NCI-H1694 treated with DMSO at 0.1 percent for 48 hours (cell line): ENCODE data around the gene SDC4.

Source experiments
- DNase-seq: peaks from one replicate; lab custom pipeline; 2025; lab: John Stamatoyannopoulos, UW

Gene SDC4

DNA sequence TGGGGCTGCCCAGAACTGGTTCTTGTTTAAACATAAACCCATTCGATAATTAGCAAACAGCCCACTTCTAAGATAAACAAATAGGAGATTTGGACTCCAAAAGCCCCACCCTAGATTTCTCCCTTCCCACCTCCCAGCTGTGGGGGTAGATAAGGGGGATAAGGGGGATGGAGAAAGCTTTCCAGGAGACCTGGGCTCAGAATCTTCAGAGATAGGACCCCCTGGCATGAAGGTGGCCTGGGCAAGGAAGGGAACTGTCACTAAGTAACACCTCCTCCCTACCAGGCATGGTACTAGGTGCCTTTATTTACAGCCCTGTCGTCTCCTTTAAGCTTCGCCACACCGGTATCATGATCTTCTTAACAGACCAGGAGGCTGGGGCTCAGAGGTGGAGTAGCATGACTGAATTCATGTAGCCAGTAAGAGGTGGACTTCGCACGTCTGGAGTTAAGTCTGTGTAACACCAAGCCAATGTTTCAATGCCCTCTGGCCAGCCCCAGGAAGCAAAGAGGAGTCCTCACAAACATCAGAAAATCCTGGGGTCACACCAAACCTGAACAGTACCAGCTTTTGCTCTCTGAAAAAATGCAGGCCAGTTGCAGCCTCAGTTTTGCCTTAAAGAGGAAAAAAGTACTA, 4.6 kb downstream of the SDC4 start:
- no peak for DNase-seq

DNA sequence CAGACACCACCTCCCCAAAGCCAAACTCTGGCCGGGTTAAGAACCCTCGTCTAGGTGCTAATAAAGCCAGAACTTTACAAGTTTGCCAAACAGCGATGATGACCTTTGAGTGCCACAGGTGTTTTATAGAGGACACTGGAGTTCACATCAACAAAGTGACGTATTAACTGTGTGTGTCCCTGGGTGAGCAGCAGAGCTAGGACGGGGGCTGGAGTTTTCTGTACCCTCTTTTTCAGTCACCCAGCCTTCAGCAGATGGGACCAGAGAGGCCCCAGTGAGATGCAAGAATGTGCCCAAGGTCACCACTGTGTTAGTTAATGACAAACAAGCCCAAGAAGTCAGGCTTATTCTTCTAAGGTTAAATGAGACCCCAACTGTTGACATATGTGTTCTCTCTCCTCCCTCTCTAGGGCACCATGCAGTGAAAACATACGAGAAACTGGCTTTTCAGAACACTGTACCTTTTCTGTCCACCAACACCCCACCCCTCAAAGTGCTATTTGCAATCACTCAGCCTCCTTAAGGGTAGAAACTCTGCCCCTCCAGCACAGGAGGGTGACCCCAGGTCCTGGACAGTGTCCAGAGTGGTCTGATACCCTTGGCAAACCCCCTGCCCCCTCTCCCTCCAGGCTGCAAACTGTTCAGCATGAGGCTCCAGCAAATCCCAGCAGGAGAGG, 5.2 kb downstream of the SDC4 start:
- no peak for DNase-seq

DNA sequence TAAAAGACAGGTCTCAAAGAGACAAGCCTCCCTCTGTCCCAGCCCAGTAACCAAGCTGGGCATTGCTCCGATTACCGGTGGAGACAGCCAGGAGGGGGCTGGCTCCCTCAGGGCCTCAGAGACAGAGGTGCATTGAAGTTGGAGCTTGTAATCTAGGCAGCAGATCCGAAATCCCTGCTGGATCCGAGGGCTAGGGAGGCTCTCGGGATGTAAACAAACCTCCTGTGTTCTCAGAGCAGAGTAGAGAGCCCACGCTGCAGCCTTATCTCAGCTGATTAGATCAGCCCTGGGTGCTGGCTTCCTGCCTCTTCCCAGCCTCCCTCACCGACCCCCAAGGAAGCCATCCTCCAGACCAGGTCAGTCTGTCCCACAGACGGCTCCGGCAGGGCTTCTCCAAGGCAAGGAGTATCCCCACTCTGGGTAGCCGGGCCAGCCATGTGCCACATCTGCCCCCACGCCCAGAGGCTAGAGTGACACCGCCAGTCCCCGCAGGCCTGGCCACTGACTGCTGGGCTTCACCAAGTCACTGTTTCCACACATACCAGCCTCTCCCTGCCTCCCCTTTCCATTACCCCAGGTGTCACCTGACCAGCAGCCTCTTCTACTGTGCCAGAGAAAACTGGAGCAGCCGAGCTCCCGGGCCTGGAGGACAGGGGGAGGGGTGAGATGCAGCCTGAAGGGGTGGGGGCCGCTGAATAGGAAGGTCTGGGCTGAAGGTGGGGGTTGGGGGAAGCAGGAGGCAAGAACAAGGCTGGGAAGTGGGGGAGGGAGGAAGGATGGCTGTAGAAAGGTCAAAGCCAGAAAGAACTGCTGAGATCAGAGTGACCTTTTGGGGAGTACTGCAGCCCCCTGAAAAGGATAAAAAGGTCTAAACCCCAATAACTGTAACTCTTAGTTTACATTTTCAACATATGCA, 6.0 kb downstream of the SDC4 start:
- no peak for DNase-seq

DNA sequence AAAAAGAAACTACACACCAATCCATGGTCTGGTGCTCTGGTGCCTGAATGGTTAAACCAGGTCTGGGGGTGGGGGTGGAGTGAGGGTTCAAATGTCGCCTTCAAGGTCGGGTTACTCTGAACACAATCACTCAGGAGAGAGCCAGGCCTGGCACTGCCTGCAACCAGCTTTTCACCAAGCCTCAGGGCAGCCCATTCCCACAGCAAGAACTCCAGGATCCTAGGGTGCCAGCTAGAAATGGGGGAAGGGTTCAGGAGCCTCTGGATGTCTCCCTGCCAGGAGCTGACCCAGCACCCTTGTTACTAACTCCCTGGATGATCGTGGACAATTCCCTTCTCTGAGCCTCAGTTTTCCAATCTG, 6.7 kb downstream of the SDC4 start:
- DNase-seq, result no peak

DNA sequence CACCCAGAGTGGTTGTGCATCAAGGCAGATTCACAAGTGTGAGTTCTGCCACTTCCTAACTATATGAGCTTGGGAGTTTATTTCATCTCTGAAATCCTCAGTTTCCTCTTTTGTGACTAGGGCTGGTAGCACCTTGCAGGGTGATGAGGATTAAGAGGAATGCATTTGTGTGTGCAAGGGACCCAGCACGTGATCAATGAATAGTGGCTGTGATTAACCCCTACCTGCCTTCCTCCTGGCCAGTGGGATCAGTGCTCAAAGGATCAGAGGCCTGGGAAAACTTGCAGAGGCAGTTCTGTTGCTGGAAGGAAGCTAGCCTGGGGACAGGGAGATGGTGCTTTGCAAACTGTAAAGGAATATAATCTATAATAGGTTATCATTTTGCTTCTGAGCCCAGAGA, 7.3 kb downstream of the SDC4 start:
- DNase-seq, result no peak

DNA sequence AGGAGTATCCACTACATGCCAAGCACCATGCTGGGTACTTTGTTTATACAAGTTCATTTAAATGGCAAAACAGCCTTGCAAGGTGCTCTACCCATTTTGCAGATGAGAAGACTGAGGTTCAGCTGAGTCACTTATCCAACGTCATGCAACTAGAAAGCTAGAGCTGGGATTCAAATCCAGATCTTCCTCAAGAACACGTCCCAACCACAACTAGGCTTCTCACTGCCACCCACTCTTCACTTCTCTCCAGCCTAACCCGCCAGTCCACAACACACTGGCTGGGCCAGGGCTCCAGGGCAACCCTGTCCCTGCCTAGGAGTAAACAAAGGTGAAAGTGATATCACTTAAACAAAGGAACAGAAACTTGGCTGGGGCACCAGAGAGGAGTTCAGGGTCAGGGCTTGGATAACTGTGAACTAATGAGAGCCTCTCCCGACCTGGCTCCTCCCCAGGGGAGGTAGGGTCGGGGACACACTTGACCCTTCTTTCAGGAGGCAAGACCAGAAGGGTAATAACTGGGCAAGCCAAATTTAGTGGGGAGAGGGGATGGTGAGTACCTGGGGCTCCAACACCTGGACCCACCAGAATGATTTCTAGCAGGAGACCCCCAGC, 7.9 kb downstream of the SDC4 start:
- no peak for DNase-seq

DNA sequence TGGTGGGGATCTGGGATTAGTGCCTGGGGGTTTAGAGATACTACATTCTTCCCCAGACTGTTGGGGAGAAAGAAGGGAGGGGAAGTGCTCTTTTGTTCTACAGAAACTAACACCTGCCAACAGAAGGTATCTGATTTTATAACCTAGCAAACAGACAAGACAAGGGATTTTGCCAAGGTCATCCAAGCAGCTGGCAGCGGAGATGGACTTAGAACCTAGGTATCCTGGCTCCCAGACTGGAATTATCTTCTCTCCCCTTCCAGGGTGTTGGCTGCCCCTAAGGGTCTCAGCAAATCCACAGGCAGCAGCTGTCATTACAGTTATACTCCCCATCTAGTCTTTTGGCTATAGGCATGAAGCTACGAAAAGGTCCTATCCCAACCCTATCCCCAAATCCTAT, 8.4 kb downstream of the SDC4 start:
- no peak for DNase-seq

DNA sequence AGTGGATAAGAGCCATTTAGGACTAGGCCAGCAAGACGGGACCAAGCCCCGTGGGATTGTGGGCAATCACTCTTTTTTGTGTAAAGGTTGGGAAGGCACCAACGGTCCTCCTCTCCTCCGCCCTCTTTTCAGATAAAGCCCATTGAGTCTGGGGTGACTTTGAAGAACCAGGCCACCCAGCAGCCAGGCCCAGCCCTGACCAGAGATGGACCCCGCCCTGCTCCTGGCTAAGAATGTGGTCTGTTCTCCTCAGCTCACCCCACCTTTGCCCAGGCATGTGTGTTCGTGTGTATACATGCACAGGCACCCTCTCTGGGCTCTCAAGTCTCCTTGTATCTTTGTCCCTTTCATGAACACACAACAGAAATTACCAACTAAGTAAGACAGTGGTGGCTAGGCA, 9.1 kb downstream of the SDC4 start:
- no peak for DNase-seq

DNA sequence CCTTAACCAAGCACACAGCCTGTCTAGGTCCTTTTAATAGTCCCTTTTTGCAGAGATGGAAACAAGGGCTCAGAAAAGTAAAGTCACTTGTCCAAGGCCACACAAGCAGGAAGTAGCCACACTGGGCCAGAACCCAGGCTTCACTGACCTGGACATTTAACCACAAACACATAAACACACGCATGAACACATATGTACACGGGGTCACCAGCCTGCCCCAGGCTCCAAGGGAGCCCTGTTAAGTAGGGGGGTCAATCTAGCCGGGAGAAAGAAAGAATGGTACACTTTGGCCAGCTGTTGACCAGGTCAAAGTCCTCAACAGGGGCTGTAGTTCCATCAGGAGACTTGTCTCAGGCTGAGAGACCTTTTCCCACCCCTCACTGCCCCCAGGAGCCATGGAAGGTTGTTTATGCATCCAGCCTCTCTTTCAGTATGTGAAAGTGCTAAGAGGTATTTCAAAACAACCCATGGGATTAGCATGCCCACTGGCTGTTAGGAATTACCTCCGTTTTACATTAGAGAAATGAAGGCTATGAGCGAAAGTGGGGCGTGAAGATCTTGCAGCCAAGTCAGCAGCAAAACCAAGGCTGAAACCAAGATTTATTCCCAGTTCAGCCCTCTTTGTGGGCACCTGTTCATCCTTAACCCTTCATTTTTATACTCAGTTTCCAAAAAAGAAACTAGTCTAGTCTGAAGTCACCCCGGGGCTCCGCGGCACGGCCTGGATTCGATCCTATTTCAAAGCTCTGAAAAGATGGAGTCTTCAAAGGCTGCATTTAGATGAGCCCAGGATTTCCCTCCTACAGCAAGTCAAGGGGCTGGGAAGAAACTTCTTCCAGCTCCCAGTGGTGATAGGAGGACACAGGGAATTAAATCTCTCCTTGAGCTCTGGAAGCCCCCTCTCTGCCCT, 9.8 kb downstream of the SDC4 start:
- no peak for DNase-seq

DNA sequence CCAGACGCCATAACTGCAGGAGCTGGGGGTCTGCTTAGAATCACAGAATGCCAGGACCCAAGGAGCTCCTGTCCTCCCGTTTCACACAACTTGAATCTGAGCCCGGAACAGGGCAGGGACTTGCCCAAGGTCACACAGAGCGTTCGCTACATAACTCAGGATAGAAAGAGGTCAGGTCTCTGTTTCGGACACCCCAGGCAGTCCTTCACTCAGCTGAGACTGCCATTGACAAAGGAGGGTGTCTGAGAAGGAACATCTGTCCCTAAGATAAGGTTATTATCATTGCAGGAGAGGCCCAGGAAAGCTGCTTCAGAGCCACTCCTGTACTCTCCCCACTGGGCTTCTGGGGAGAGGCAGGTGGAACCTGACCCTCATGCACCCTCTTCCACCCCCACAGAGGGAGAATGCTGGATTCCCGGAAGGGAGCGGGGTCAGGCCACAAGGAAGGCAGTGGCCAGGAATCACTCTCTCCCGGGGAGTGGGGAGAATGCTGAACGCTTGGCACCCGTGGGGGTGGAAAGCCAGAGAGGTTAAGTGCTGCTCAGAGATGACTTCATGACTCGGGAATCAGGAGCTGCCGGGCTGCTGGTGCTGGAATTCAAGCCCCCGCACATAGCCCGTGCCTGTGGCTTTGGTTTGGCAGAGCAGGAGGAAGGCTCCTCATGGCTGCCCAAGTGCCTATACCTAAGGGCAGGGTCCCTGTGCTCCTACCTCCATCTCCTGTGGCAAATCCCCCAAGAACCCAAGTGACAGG, 10.7 kb downstream of the SDC4 start:
- no peak for DNase-seq

DNA sequence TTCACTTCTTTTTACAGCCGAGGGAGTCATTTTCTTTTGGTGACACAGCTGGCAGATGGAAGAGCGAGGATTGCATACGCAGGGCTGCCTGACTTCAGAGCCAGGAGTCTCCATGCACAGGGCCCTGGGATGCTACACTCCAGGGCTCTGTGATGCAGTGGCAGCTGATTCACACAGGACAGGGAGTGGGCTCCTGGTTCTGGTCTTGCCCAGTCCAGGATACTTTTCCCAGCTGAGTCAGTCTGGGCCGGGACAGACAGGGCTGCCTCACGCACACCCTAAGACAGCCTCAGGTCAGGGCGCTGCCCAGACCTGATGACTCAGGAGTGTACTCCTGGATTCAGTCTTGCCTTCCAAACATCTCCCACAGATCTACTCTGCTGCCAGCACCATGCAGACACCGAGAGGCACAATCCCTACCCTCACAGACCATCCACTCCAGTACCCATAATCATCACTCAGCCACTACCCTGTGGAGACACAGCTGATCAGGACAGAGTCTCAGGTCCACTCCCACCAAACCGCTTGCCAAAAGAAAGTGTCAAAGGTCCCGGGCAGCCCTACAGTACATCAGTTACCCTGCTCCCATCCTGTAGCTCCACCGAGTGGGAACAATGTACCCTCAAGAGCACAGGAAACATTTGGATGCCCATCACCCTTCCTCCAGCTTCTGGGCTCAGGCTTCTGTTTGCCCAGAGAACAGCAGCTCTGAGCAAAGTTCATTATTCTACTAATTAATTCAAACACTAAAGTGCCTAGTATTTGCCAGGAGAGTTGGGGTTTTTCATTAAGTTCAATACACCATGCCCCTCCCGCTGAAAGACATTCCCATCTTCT, 11.5 kb downstream of the SDC4 start:
- no peak for DNase-seq

DNA sequence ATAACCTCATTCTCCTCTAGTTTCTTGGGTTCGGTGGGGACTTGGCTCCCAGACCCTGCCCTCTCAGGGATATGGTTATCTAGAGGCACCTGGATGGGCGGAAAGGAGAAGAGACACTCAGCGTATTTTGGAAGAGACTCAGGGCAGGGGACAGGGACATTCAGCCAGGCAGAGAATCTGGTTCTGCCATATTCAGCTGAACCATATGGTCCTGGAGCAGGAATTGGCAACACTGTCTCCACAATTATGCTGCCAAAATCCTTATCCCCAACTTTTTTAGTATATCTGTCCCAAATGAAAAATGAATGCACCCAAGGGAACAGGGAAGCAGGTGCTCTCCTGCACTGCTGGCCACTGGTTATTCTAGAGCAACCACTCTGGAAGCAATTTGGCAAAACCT, 17.7 kb downstream of the SDC4 start:
- DNase-seq, result no peak

DNA sequence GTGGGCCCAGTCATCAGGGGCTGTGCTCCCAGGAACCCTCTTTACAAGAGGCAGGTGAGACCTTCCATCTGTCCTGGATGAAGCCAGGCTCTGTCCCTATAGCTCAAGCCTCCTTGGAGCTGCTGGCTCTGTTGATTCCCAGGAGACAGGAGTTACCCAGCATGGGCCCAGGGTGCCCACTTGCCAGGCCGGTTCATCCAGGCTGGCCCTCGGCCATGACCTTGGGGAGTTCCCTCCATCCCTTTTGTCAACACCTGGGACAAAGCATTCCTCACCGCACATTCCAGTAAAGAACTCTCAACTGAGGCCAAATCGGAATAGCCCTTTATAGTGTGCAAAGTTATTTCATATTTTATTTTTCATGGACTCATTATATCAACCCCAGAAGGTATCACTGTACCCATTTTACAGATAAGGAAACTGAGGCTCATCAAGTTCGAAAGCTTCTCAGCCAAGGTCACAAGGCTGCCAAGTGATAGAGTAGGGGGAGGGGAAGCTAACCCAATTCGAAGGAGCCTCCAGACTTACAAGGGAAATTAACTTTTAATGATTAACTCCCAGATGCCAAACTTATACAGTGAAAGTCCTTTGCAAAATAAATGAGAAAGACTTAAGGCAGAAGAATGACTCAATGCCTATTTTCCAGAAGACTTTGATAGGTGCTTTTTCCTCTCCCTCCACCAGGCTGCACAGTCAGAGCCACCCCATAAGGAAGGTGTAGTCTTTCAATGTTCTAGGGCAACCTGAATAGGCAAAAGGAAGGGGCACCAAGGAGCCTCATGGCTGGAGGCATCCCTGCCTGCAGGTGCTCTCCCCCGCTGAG, 18.5 kb downstream of the SDC4 start:
- DNase-seq, result no peak

DNA sequence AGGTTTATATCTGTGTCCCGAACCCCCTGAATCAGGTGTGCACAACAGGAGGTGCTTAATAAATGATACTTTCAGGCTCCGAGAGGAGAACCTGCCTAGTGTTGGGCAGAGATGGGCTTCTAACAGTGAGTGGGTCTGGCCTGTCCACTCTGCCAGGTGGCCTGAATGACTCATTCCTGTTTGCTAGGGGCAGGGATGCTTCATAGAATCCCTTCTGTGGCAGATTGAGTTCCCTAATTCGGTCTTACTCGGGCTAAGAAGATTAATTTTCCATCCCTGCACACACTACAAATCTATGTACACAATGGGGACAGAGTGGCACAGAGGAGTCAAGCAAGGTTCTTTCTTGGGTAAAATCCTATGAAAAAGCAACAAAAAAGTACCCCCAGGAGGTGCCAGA, 19.8 kb downstream of the SDC4 start:
- no peak for DNase-seq

DNA sequence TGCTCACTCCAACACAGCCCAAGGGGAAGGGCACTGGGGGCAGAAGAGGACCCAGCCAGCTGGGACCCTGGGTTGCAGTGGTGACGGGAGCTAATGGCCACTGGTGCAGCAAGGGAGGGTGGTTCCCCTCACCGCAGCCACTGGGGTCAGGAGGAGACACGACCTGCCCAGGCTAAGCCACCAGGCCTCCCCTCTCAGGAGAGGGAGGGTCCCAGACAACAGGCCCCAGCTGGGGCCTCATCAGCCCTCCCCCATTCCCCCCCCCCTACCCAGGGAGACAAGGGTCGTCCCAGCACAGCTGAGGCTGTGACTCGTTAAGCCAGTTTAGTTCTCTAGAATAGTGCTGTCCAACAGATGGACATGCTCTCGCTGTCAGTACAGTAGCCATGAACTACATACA, 22.9 kb downstream of the SDC4 start:
- no peak for DNase-seq

DNA sequence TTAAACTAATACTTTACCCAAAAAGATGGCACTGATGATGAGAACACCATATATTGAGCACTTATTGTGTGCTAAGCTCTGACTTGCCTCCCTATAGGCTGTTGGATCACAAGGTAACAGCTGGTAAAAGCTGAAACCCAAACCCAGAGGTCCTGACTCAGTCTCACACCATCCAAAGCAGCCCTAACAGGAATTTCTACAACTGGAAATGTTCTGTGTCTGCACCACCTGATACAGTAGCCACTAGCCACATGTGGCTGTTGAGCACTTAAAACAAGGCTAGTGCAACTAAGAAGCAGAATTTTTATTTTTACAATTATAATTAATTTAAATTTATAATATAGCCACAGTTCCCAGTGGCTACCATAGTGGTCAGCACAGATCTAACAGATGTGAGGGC, 24.5 kb downstream of the SDC4 start:
- no peak for DNase-seq

DNA sequence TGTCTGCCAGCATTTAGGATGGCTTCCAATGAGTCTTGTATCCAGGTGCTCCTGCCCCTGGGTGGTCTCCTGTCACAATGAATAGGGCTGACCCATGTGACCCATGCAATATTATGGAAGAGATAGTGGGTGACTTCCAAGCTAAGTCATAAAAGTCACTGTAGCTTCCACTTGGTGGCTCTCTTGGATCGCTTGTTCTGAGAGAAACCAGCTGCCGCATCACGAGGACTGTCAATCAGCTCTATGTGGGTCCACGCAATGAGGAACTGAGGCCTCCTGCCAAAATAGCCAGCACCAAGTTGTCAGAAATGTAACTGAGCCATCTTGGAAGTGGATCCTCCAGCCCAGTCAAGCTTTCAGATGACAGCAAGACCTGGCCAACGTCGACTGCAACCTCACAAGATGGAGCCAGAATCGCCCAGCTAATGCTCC, 25.3 kb downstream of the SDC4 start:
- no peak for DNase-seq

DNA sequence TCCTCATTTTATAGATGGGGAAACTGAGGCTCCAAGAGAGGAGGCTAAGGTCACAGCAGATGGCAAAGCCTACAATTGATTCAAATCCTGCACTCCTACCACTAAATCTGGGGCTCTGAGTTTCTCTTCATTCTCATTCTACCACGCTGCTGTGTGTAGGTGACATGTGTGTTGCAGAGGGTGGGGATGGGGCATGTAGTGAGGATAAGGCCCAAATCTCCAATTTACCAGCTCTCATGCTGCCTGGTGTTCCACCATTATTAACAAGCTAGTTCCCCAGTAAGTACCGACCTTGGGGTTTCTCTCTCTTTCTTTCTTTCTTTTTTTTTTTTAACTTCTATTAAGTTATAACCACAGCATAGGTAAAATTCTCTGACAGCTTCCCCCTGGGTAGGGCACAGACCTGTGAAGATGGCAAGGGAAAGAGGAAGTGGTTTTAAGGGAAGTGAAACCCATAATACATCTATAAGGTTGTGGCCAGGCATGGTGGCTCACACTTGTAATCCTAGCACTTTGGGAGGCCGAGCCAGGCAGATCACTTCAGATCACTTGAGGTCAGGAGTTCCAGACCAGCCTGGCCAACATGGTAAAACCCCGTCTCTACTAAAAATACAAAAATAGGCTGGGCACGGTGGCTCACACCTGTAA, 27.2 kb downstream of the SDC4 start:
- no peak for DNase-seq

DNA sequence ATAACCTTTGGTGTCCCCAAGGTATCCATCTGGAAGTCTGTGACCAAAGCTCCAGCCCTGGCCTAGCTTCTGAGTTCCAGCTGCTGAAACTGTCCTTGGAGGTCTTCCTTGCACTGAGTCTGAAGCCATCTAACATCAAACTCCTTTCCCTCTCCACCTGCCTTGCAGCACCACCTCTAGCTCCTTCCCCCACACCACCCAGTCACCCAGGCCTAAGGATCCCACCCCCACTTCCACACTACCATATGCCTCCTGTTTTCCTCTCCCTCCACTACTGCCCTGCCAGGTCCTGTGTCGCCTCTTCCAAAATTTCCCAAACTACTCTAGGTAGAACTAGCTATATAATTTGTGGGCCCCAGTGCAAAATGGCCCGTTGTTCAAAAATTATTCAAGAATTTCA, 29.3 kb downstream of the SDC4 start:
- no peak for DNase-seq
